GM20000 (cell line): ENCODE measurements around the gene CENPF.
"Not testable (repeated sequence)": the region's sequence is repeated elsewhere in the genome, so short reads cannot be mapped to it uniquely, and the experiment has no call there.

Experiments
- DNase-seq: peaks from one replicate; pipeline ENCODE4 v3.0.0; 2012; ENCODE audit warnings: low spot score
- TF ChIP-seq, protein P1 (sequence below): IDR thresholded peaks from 2 replicates; pipeline ENCODE4 v1.5.1; 2012; ENCODE audit warnings: mild to moderate bottlenecking, control low read depth; ENCODE audit errors: extremely low read depth, missing control alignments

CENPF gene

GRCh38 chr1:214660900-214661299 is 57.9 kb downstream of the CENPF start:
- no peak for DNase-seq
- TF ChIP-seq, protein P1, sequence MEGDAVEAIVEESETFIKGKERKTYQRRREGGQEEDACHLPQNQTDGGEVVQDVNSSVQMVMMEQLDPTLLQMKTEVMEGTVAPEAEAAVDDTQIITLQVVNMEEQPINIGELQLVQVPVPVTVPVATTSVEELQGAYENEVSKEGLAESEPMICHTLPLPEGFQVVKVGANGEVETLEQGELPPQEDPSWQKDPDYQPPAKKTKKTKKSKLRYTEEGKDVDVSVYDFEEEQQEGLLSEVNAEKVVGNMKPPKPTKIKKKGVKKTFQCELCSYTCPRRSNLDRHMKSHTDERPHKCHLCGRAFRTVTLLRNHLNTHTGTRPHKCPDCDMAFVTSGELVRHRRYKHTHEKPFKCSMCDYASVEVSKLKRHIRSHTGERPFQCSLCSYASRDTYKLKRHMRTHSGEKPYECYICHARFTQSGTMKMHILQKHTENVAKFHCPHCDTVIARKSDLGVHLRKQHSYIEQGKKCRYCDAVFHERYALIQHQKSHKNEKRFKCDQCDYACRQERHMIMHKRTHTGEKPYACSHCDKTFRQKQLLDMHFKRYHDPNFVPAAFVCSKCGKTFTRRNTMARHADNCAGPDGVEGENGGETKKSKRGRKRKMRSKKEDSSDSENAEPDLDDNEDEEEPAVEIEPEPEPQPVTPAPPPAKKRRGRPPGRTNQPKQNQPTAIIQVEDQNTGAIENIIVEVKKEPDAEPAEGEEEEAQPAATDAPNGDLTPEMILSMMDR: no peak

GRCh38 chr1:214662223-214662785 is 59.3 kb downstream of the CENPF start:
- DNase-seq: no peak

DNA sequence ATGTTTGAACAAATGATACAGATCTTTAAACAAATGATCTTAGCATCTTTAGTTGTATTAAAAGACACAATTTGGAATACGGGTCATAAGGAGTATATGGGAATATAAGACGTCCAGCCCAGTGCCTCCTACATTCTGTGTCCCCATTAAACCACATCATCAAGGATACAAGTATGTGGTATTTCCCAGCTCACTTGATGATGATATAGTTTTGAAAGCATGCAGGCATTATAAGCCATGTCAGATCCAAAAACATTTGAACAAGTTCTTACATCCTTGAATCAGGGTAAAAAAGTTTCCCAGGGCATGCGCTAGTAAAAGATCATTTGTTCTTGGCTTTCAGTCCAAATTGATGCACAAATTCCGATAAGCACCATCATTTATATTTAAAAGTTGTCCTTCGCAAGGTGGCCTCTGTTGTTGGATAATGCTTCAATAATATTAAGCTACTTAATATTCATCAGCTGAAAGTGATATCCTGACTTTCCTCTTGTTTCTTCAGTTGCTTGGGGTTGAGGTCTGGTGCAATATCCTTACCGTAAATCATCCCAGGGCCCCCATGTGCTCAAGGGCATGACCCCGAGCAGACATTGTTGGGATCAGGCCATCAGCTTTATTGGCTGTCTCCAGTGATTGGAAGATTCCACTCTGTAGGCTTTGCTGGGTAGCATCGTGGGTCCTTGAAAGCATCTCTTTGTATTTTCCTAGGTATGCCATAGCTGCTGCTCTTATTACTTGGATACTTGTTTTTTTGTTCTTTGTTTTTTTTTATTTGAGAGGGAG is 61.8 kb downstream of the CENPF start:
- TF ChIP-seq, protein P1: no peak
- no peak for DNase-seq

More at GRCh38 chr1:214662223-214662785, 59.3 kb downstream of the CENPF start:
- TF ChIP-seq, protein P1: no peak

GRCh38 chr1:214665606-214666110 is 62.7 kb downstream of the CENPF start:
- no peak for DNase-seq
- TF ChIP-seq, protein P1: no peak

GRCh38 chr1:214666674-214667073 is 63.7 kb downstream of the CENPF start:
- DNase-seq: no peak
- TF ChIP-seq, protein P1: no peak

GRCh38 chr1:214670098-214670497 is 67.1 kb downstream of the CENPF start:
- TF ChIP-seq, protein P1: no peak
- no peak for DNase-seq

- DNase-seq: not testable (repeated sequence)
Observed at GRCh38 chr1:214673029-214673428, 70.0 kb downstream of the CENPF start.
